A549 (cell line): ENCODE measurements around the gene ECM1.

ENCODE experiments used
- SMC3 ChIP-seq: fragments of >200 bp; sonication (Bioruptor Twin); formaldehyde crosslinking; IDR thresholded peaks from 3 replicates; pipeline ENCODE4 v1.6.1; 2018; ENCODE audit warnings: inconsistent platforms
- SREBF2 ChIP-seq: fragments of 450-650 bp; IDR thresholded peaks from 2 replicates; pipeline ENCODE4 v1.6.1; 2014; ENCODE audit warnings: mild to moderate bottlenecking, moderate library complexity
- TF ChIP-seq, protein P1 (sequence below): fragments of >200 bp; sonication (Bioruptor Twin); formaldehyde crosslinking; IDR thresholded peaks from 3 replicates; pipeline ENCODE4 v1.5.1; 2016

DNA sequence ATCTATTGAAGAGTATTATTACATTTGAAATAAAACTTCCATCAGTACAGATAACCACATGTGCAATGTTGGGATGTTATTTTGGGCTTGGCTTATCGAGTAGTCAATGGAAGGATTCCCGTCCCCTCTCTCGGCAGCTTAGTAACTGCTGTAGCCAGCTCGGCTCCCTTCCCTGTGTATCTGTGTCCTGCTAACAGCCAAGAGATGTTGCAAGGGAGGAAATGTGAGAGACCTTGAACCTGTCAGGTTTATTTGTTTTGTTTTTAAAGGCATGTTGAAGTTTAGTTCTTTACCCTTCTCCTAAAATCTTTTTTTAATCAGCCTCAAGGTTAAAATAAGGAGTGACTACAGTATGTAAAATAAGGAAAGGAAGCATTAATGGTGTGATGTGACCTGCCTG, 34.2 kb upstream of the ECM1 start:
- TF ChIP-seq SREBF2 (no peak), SMC3 (no peak)
- TF ChIP-seq, protein P1, sequence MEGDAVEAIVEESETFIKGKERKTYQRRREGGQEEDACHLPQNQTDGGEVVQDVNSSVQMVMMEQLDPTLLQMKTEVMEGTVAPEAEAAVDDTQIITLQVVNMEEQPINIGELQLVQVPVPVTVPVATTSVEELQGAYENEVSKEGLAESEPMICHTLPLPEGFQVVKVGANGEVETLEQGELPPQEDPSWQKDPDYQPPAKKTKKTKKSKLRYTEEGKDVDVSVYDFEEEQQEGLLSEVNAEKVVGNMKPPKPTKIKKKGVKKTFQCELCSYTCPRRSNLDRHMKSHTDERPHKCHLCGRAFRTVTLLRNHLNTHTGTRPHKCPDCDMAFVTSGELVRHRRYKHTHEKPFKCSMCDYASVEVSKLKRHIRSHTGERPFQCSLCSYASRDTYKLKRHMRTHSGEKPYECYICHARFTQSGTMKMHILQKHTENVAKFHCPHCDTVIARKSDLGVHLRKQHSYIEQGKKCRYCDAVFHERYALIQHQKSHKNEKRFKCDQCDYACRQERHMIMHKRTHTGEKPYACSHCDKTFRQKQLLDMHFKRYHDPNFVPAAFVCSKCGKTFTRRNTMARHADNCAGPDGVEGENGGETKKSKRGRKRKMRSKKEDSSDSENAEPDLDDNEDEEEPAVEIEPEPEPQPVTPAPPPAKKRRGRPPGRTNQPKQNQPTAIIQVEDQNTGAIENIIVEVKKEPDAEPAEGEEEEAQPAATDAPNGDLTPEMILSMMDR = no peak
